KBM-7 (cell line): ENCODE results near the gene PRPF8.

Source experiments
- DNase-seq: peaks from one replicate; pipeline ENCODE4 v3.0.0-alpha.2; 2015
- in situ Hi-C: fragments of 300-500 bp; cut with MboI; formaldehyde crosslinking; loops from 2 replicates; pipeline ENCODE4 v1.14.3; 2020; ENCODE audit warnings: low sequenced_read_pairs, low pct_unique_long_range_greater_than_20kb, mixed read lengths

The PRPF8 gene

GRCh38 chr17:1630662-1631061 lies 54.0 kb downstream of the PRPF8 start:
- in situ Hi-C loops, result no loop called here
- DNase-seq, result no peak

DNA sequence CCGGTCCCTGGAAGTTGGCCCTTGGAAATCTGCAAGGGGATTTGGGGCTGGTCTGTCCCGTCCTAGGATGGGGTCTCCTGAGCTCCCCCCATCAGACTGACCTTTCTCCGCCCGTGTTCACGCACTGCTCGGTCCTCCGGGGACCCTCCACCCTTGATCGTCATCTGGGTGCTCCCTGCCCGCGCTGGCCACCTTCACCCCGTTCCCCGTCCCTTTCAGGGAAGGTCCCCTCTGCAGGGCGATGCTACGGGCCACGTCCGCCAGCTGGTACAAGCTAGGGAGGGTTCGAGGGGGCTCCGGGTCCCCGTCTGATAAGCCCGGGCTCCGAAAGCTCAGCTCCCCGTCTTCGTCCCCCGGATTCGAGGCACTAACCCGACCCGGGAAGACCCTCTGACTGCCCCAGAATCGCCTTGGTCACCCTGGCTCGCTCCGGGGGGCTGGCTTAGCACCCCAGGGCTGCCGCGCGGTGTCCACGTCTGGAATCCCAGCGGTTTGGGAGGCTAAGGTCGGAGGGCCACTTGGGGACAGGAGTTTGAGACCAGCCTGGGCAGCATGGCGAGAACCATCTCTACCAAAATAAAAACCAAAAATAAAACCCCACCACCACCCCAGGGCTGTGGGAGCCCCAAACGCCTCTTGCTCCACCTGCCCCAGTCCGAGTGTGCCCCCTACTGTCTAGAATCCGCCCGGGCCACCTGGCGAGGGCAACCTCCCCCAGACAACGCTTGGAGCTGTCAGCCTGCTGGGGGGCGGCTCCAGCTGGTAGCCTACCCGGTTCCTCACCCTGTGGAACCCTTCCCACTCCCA lies 55.0 kb downstream of the PRPF8 start:
- in situ Hi-C loops, result loop anchor here (10.0 kb wide), 1 partner anchor 55 kb away; no protein-coding TSS in a partner anchor

GRCh38 chr17:1628856-1629503 lies 55.7 kb downstream of the PRPF8 start:
- in situ Hi-C loops, result loop anchor here (10.0 kb wide), 1 partner anchor 54 kb away; no protein-coding TSS in a partner anchor

More for the DNA sequence above, 55.0 kb downstream of the PRPF8 start:
- DNase-seq, result peak; percentile 90

DNA sequence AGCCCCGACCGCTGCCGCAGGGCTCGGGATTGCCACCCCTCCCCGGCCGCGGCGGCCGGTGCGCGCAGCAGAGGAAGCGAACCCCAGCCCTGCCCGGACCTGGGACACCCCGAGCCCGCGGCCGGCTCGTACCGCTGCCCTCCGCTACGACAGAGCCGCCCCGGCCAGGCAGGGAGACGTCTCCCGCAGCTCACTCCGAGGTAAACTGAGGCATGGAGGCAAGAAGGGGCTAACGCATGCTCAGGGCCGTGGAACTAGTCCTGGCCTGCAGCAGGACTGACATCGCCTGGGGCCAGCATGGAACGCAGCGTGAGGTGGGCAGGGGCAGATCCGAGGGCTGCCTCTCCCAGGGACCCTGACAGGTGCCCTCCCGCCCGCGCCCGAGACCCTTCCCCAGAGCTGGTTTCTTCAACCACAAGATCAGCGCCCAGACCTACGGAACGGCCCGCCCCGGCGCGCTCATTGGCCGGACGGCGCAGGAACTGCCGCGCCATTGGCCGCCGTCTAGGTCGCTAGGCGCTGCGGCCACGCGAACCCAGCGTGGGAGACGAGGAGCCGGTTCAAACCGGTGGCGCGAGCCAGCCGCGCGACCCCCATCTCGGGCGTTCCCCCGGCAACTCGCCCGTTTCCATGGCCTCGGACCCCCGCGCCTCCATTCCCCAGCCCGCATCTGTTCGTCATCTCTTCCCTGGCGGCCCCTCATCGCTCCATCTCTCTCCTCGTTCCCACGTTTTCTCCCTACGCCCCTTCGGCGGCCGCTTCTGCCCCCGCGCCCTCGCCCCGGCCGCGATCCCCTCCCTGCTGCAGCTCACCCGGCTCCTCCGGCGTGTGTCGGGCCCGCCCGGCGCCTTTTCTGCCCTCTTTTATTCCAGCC lies 56.4 kb downstream of the PRPF8 start, which contains the start of gene SLC43A2:
TSS of gene SLC43A2 (minus strand) at position 853 of the 874 bp plus-strand sequence. CDS start 960 bp downstream, outside the sequence.
- in situ Hi-C loops, result loop anchor here (10.0 kb wide), 1 partner anchor 53 kb away; no protein-coding TSS in a partner anchor
- DNase-seq, result peak; percentile 86

More at GRCh38 chr17:1628856-1629503, 55.7 kb downstream of the PRPF8 start:
- peak; percentile 98 for DNase-seq

GRCh38 chr17:1627182-1627981 lies 57.3 kb downstream of the PRPF8 start:
- peak; percentile 90 for DNase-seq
- in situ Hi-C loops, result loop anchor here (10.0 kb wide), 1 partner anchor 53 kb away; no protein-coding TSS in a partner anchor

- in situ Hi-C loops, result loop anchor here (10.0 kb wide), 1 partner anchor 52 kb away; no protein-coding TSS in a partner anchor
- DNase-seq, result no peak
Measured at GRCh38 chr17:1626333-1626732, 58.3 kb downstream of the PRPF8 start.

GRCh38 chr17:1625581-1625980 lies 59.1 kb downstream of the PRPF8 start:
- DNase-seq, result peak; percentile 20
- in situ Hi-C loops, result loop anchor here (10.0 kb wide), 1 partner anchor 51 kb away; no protein-coding TSS in a partner anchor

- no peak for DNase-seq
- in situ Hi-C loops, result loop anchor here (10.0 kb wide), 1 partner anchor 50 kb away; no protein-coding TSS in a partner anchor
Measured at GRCh38 chr17:1625053-1625452, 59.6 kb downstream of the PRPF8 start.

GRCh38 chr17:1624650-1625049 lies 60.0 kb downstream of the PRPF8 start:
- no peak for DNase-seq
- in situ Hi-C loops, result loop anchor here (10.0 kb wide), 1 partner anchor 50 kb away; no protein-coding TSS in a partner anchor

DNA sequence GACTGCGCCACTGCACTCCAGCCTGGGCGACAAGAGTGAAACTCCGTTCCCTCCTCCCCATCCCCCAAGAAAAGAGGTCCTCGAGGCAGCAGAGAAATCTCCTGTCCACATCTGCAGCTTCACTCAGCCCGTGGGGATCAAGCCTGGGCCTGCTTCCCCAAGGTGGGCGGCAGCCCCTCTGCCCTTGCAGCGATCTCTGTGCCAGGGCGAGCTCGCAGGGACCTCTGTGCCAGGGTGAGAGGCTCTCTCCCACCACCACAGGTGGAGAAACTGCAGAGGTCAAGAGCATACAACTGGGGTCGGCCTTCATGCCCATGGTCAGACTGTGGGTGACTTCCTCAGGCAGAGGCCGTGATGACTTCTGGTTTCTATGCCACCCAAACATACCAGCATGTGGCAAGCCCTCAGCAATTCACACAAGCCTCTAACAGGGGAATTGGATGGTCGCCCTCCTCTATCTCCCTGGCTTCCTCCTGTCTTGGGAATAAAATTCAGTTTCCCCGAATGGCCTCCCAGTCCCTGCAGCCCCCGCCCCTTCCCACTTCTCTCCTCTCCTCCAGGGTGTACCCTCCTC lies 61.5 kb downstream of the PRPF8 start:
- no peak for DNase-seq
- in situ Hi-C loops, result loop anchor here (10.0 kb wide), 1 partner anchor 48 kb away; no protein-coding TSS in a partner anchor

GRCh38 chr17:1621273-1621954 lies 63.3 kb downstream of the PRPF8 start:
- in situ Hi-C loops, result loop anchor here (10.0 kb wide), 1 partner anchor 47 kb away; no protein-coding TSS in a partner anchor
- no peak for DNase-seq

GRCh38 chr17:1620486-1620885 lies 64.2 kb downstream of the PRPF8 start:
- DNase-seq, result no peak
- in situ Hi-C loops, result loop anchor here (10.0 kb wide), 1 partner anchor 46 kb away; no protein-coding TSS in a partner anchor

DNA sequence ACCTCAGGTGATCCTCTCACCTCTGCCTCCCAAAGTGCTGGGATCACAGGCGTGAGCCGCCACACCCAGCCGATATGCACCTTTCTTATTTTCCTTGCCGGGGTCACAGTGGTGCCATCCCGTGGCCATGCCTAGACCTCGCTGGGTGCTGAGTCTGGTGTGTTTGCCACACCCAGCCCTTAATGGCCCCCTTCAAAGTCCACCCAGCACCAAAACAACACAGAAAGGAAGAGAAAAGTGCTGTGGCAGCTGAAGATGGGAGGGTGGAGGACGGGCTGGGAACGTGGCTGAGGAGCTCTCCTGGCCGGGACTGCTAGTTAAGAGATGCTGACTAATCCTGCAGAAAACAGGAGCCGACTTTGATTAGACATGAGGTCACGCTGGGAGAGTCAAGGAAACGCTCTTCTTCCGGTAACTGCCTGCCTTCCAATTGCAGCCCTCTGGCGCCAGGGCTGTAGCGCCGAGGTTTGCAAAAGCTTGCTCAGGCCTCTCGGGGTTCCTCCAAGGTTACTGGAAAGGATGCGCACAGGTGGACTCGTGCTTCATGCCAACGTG lies 67.0 kb downstream of the PRPF8 start:
- DNase-seq, result peak; percentile 79
- in situ Hi-C loops, result no loop called here

- in situ Hi-C loops, result no loop called here
- DNase-seq, result no peak
Measured at GRCh38 chr17:1616101-1616500, 68.6 kb downstream of the PRPF8 start.

DNA sequence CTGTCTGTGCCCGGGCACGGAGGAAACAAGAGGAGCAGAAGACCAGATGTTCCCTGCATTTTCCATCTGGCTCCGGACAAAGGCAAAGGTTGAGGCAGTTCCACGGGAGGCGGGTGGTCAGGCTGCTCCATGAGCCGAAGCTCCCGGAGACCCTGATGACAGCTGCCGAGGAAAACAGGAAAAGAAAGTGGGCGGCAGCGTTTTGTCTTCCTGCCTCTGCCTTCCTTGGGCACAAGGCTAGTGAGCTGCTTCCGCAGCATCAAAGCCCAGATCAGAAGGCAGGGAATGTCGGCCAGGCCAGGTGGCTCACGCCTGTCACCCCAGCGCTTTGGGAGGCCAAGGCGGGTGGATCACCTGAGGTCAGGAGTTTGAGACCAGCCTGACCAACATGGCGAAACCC lies 72.3 kb downstream of the PRPF8 start:
- in situ Hi-C loops, result no loop called here
- no peak for DNase-seq

GRCh38 chr17:1611715-1612114 lies 73.0 kb downstream of the PRPF8 start:
- DNase-seq, result peak; percentile 50
- in situ Hi-C loops, result no loop called here

DNA sequence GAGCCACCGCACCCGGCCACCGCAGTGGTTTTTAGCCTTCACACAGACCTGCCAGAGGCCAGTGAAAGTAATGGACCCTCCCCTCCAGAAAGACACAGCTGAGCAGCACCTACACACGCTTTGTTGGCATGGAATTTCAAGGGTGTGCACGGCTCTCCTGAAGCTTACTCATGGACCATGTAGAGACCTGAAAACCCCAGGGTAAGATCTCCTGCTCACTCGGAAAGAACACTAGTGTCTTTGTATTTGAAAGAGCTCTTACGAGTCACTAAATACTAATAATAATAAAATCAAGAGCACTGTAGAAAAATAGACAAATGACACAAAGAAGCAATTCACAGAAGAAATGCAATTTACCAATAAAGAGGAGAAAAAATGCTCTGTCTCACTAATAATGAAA lies 76.0 kb downstream of the PRPF8 start:
- no peak for DNase-seq
- in situ Hi-C loops, result no loop called here
